ENCODE data around the gene SH2D1A. TPM values are rescaled to one million over a fixed set of nuclear protein-coding genes. Genes with fewer than 3 reads are reported as not detected.

SH2D1A gene
- total RNA-seq, 1 donor from 2014 or later: 50.4 TPM

GRCh38 chrX:124341396-124342132 is 4.8 kb upstream of the SH2D1A start:
- intact Hi-C loops (cut with micrococcal nuclease): loop anchor here (2.0 to 10.0 kb wide), 2 partner anchors 17 to 477 kb away; partner anchors contain the start of gene XIAP
- no peak for DNase-seq (ENCODE audit: low spot score)
- H3K27me3 Mint-ChIP-seq (ENCODE audit: insufficient read depth): no peaks in the 10 kb centered on the region
- H3K4me1 Mint-ChIP-seq (ENCODE audit: low read depth): peaks cover 60% of the 10 kb centered on the region
- no peaks in the 10 kb centered on the region for H3K36me3 Mint-ChIP-seq (ENCODE audit: low read depth)
- no peaks in the 10 kb centered on the region for H3K9me3 Mint-ChIP-seq
- H3K4me3 Mint-ChIP-seq: peak overlapping the region; percentile 54
- peak overlapping the region; percentile 87 for H3K27ac Mint-ChIP-seq

- peak overlapping the region; percentile 6 for H3K4me3 Mint-ChIP-seq
- peaks cover 56% of the 10 kb centered on the region for H3K4me1 Mint-ChIP-seq (ENCODE audit: low read depth)
- intact Hi-C loops (cut with micrococcal nuclease): loop anchor here (2.0 to 10.0 kb wide), 2 partner anchors 16 to 478 kb away; partner anchors contain the start of gene XIAP
- peak overlapping the region; percentile 87 for H3K27ac Mint-ChIP-seq
- H3K36me3 Mint-ChIP-seq (ENCODE audit: low read depth): peaks cover 2% of the 10 kb centered on the region
- no peaks in the 10 kb centered on the region for H3K9me3 Mint-ChIP-seq
- no peaks in the 10 kb centered on the region for H3K27me3 Mint-ChIP-seq (ENCODE audit: insufficient read depth)
- no peak for DNase-seq (ENCODE audit: low spot score)
These were observed 4.0 kb upstream of the SH2D1A start for GRCh38 chrX:124342174-124342867.

- Mint-ChIP-seq H3K4me1 (ENCODE audit: low read depth) (peaks cover 56% of the 10 kb centered on the region), H3K4me3 (peak overlapping the region; percentile 22), H3K27ac (peak overlapping the region; percentile 87), H3K27me3 (ENCODE audit: insufficient read depth) (no peaks in the 10 kb centered on the region), H3K9me3 (no peaks in the 10 kb centered on the region), H3K36me3 (ENCODE audit: low read depth) (peaks cover 3% of the 10 kb centered on the region)
- DNase-seq (ENCODE audit: low spot score): no peak
- intact Hi-C loops (cut with micrococcal nuclease): loop anchor here (2.0 to 10.0 kb wide), 2 partner anchors 16 to 478 kb away; partner anchors contain the start of gene XIAP
These were observed 3.3 kb upstream of the SH2D1A start for GRCh38 chrX:124343016-124343415.

GRCh38 chrX:124344246-124344645 is 2.1 kb upstream of the SH2D1A start:
- intact Hi-C loops (cut with micrococcal nuclease): loop anchor here (10.0 kb wide), 1 partner anchor 479 kb away; the partner anchor contains the start of gene XIAP
- no peaks in the 10 kb centered on the region for H3K27me3 Mint-ChIP-seq (ENCODE audit: insufficient read depth)
- DNase-seq (ENCODE audit: low spot score): no peak
- peak overlapping the region; percentile 87 for H3K27ac Mint-ChIP-seq
- H3K4me1 Mint-ChIP-seq (ENCODE audit: low read depth): peaks cover 54% of the 10 kb centered on the region
- peaks cover 7% of the 10 kb centered on the region for H3K36me3 Mint-ChIP-seq (ENCODE audit: low read depth)
- no peaks in the 10 kb centered on the region for H3K9me3 Mint-ChIP-seq
- peak overlapping the region; percentile 73 for H3K4me3 Mint-ChIP-seq

GRCh38 chrX:124346877-124347241 is 496 bp downstream of the SH2D1A start:
- Mint-ChIP-seq H3K36me3 (ENCODE audit: low read depth) (peaks cover 7% of the 10 kb centered on the region), H3K27ac (peak overlapping the region; percentile 97), H3K9me3 (no peaks in the 10 kb centered on the region), H3K4me1 (ENCODE audit: low read depth) (peaks cover 49% of the 10 kb centered on the region), H3K27me3 (ENCODE audit: insufficient read depth) (no peaks in the 10 kb centered on the region), H3K4me3 (peak overlapping the region; percentile 92)
- DNase-seq (ENCODE audit: low spot score): no peak
- intact Hi-C loops (cut with micrococcal nuclease): loop anchor here (1.0 to 10.0 kb wide), 9 partner anchors 20 to 950 kb away; partner anchors contain the start of genes STAG2 and XIAP

GRCh38 chrX:124347242-124347641 is 879 bp downstream of the SH2D1A start:
- no peak for DNase-seq (ENCODE audit: low spot score)
- Mint-ChIP-seq H3K4me1 (ENCODE audit: low read depth) (peaks cover 47% of the 10 kb centered on the region), H3K9me3 (no peaks in the 10 kb centered on the region), H3K36me3 (ENCODE audit: low read depth) (peaks cover 7% of the 10 kb centered on the region), H3K4me3 (peak overlapping the region; percentile 92), H3K27ac (peak overlapping the region; percentile 97), H3K27me3 (ENCODE audit: insufficient read depth) (no peaks in the 10 kb centered on the region)
- intact Hi-C loops (cut with micrococcal nuclease): loop anchor here (1.0 to 10.0 kb wide), 8 partner anchors 20 to 950 kb away; partner anchors contain the start of genes STAG2 and XIAP

GRCh38 chrX:124348182-124348581 is 1.8 kb downstream of the SH2D1A start:
- H3K36me3 Mint-ChIP-seq (ENCODE audit: low read depth): peaks cover 11% of the 10 kb centered on the region
- H3K4me1 Mint-ChIP-seq (ENCODE audit: low read depth): peaks cover 43% of the 10 kb centered on the region
- no peaks in the 10 kb centered on the region for H3K27me3 Mint-ChIP-seq (ENCODE audit: insufficient read depth)
- intact Hi-C loops (cut with micrococcal nuclease): loop anchor here (5.0 to 10.0 kb wide), 3 partner anchors 261 to 949 kb away; partner anchors contain the start of gene XIAP
- H3K4me3 Mint-ChIP-seq: peak overlapping the region; percentile 92
- H3K27ac Mint-ChIP-seq: peak overlapping the region; percentile 95
- DNase-seq (ENCODE audit: low spot score): no peak
- no peaks in the 10 kb centered on the region for H3K9me3 Mint-ChIP-seq

GRCh38 chrX:124348885-124349453 is 2.6 kb downstream of the SH2D1A start:
- Mint-ChIP-seq H3K27ac (peak overlapping the region; percentile 95), H3K4me3 (peak overlapping the region; percentile 92)
- intact Hi-C loops (cut with micrococcal nuclease): loop anchor here (1.0 to 10.0 kb wide), 4 partner anchors 10 to 948 kb away; partner anchors contain the start of gene XIAP

GRCh38 chrX:124354648-124355047 is 8.3 kb downstream of the SH2D1A start:
- peaks cover 4% of the 10 kb centered on the region for H3K9me3 Mint-ChIP-seq
- intact Hi-C loops (cut with micrococcal nuclease): no loop called here
- H3K4me3 Mint-ChIP-seq: peak overlapping the region; percentile 75
- peak overlapping the region; percentile 52 for H3K27ac Mint-ChIP-seq
- peaks cover 16% of the 10 kb centered on the region for H3K36me3 Mint-ChIP-seq (ENCODE audit: low read depth)
- no peak for DNase-seq (ENCODE audit: low spot score)
- no peaks in the 10 kb centered on the region for H3K27me3 Mint-ChIP-seq (ENCODE audit: insufficient read depth)
- peaks cover 58% of the 10 kb centered on the region for H3K4me1 Mint-ChIP-seq (ENCODE audit: low read depth)

More at GRCh38 chrX:124348885-124349453, 2.6 kb downstream of the SH2D1A start:
- no peaks in the 10 kb centered on the region for H3K9me3 Mint-ChIP-seq
- peaks cover 41% of the 10 kb centered on the region for H3K4me1 Mint-ChIP-seq (ENCODE audit: low read depth)
- no peak for DNase-seq (ENCODE audit: low spot score)
- H3K36me3 Mint-ChIP-seq (ENCODE audit: low read depth): peaks cover 11% of the 10 kb centered on the region
- no peaks in the 10 kb centered on the region for H3K27me3 Mint-ChIP-seq (ENCODE audit: insufficient read depth)

- Mint-ChIP-seq H3K36me3 (ENCODE audit: low read depth) (peaks cover 20% of the 10 kb centered on the region), H3K4me1 (ENCODE audit: low read depth) (peaks cover 60% of the 10 kb centered on the region), H3K27ac (peak overlapping the region; percentile 90), H3K4me3 (peak overlapping the region; percentile 72), H3K9me3 (peaks cover 4% of the 10 kb centered on the region), H3K27me3 (ENCODE audit: insufficient read depth) (no peaks in the 10 kb centered on the region)
- no peak for DNase-seq (ENCODE audit: low spot score)
- intact Hi-C loops (cut with micrococcal nuclease): loop anchor here (1.0 to 2.0 kb wide), 5 partner anchors 10 to 141 kb away; no protein-coding TSS in a partner anchor
These were observed 12.5 kb downstream of the SH2D1A start for GRCh38 chrX:124358800-124359383.

GRCh38 chrX:124362072-124362471 is 15.7 kb downstream of the SH2D1A start:
- peaks cover 3% of the 10 kb centered on the region for H3K9me3 Mint-ChIP-seq
- H3K27ac Mint-ChIP-seq: peak overlapping the region; percentile 53
- no peak overlapping the region for H3K4me3 Mint-ChIP-seq
- peaks cover 14% of the 10 kb centered on the region for H3K36me3 Mint-ChIP-seq (ENCODE audit: low read depth)
- no peaks in the 10 kb centered on the region for H3K27me3 Mint-ChIP-seq (ENCODE audit: insufficient read depth)
- DNase-seq (ENCODE audit: low spot score): no peak
- peaks cover 47% of the 10 kb centered on the region for H3K4me1 Mint-ChIP-seq (ENCODE audit: low read depth)
- intact Hi-C loops (cut with micrococcal nuclease): no loop called here

- H3K36me3 Mint-ChIP-seq (ENCODE audit: low read depth): peaks cover 16% of the 10 kb centered on the region
- H3K4me1 Mint-ChIP-seq (ENCODE audit: low read depth): peaks cover 42% of the 10 kb centered on the region
- no peaks in the 10 kb centered on the region for H3K9me3 Mint-ChIP-seq
- H3K27me3 Mint-ChIP-seq (ENCODE audit: insufficient read depth): no peaks in the 10 kb centered on the region
- H3K4me3 Mint-ChIP-seq: no peak overlapping the region
- intact Hi-C loops (cut with micrococcal nuclease): no loop called here
- H3K27ac Mint-ChIP-seq: peak overlapping the region; percentile 53
- DNase-seq (ENCODE audit: low spot score): no peak
These were observed 16.4 kb downstream of the SH2D1A start for GRCh38 chrX:124362761-124363160.
